ENCODE measurements around the gene MCM9. TPM values are rescaled to one million over a fixed set of nuclear protein-coding genes. Genes with fewer than 3 reads are reported as not detected.

MCM9 gene
- total and polyA plus RNA-seq, 2 of the 13 experiments (the other 11 are each of a cell fraction or from before 2014, with no cell fraction given) = 3.8 to 17.2 TPM

DNA sequence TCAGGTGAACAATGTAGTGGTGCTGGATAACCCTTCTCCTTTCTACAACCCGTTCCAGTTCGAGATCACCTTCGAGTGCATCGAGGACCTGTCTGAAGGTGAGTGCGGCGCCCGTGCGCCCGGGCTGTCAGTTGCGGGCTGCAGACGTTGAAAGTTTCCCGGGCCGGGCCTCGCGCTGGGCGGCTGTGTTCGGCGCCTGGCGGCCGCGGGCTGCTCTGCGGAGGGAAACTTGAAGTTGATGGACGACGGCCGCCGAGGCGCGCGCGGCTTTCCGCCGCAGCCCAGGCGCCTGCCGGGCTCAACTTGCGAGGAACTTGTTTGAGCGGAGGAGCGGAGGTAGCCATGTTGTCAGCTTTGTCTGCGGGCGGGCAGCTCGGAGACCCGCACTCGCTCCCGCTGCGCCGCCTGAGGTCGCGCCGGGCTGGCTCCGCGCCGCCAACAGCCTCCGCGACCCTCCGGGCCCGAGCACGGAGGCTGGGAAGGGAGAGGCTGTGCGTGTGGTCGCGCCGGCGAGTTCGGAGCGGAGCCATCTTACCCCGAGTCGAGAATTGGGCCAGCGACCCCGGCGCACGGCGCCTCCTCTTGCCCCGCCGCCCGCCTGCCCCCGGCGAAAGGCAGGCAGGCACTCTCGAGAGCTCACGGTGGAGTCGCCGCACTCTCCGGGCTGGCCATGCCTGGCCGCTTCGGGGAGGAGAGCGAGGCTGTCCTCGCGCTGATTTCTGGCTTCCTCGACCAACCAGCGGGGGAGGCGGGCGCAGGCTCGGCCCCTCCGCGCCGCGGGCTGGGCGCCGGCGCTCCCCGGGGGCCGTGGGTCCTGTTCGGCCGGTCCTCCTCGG lies 40.3 kb downstream of the MCM9 start (continued):
- TF ChIP-seq, protein P1, sequence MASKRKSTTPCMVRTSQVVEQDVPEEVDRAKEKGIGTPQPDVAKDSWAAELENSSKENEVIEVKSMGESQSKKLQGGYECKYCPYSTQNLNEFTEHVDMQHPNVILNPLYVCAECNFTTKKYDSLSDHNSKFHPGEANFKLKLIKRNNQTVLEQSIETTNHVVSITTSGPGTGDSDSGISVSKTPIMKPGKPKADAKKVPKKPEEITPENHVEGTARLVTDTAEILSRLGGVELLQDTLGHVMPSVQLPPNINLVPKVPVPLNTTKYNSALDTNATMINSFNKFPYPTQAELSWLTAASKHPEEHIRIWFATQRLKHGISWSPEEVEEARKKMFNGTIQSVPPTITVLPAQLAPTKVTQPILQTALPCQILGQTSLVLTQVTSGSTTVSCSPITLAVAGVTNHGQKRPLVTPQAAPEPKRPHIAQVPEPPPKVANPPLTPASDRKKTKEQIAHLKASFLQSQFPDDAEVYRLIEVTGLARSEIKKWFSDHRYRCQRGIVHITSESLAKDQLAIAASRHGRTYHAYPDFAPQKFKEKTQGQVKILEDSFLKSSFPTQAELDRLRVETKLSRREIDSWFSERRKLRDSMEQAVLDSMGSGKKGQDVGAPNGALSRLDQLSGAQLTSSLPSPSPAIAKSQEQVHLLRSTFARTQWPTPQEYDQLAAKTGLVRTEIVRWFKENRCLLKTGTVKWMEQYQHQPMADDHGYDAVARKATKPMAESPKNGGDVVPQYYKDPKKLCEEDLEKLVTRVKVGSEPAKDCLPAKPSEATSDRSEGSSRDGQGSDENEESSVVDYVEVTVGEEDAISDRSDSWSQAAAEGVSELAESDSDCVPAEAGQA (IDR thresholded peaks at IDR 0.05; ENCODE audit: low read depth) = no peak
- TF ChIP-seq, protein P1 (CRISPR knock-in tag; IDR thresholded peaks at IDR 0.05; ENCODE audit: borderline replicate concordance) = no peak
- peak; percentile 64; the same call in 1 of the 2 replicates for TF ChIP-seq ZNF547 (CRISPR knock-in tag; IDR thresholded peaks at IDR 0.05)
- TF ChIP-seq, protein P2, sequence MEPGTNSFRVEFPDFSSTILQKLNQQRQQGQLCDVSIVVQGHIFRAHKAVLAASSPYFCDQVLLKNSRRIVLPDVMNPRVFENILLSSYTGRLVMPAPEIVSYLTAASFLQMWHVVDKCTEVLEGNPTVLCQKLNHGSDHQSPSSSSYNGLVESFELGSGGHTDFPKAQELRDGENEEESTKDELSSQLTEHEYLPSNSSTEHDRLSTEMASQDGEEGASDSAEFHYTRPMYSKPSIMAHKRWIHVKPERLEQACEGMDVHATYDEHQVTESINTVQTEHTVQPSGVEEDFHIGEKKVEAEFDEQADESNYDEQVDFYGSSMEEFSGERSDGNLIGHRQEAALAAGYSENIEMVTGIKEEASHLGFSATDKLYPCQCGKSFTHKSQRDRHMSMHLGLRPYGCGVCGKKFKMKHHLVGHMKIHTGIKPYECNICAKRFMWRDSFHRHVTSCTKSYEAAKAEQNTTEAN (CRISPR knock-in tag; conservative IDR thresholded peaks at IDR 0.05) = no peak; the same call in none of the 2 replicates
- TF ChIP-seq NFKBIZ (CRISPR knock-in tag; IDR thresholded peaks at IDR 0.05) = no peak
- TF ChIP-seq, protein P3, sequence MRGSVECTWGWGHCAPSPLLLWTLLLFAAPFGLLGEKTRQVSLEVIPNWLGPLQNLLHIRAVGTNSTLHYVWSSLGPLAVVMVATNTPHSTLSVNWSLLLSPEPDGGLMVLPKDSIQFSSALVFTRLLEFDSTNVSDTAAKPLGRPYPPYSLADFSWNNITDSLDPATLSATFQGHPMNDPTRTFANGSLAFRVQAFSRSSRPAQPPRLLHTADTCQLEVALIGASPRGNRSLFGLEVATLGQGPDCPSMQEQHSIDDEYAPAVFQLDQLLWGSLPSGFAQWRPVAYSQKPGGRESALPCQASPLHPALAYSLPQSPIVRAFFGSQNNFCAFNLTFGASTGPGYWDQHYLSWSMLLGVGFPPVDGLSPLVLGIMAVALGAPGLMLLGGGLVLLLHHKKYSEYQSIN (CRISPR knock-in tag; IDR thresholded peaks at IDR 0.05; ENCODE audit: borderline replicate concordance) = no peak
- no peak for TF ChIP-seq KDM6A (CRISPR knock-in tag; IDR thresholded peaks at IDR 0.05; ENCODE audit: low read depth)
- TF ChIP-seq SMYD3 (CRISPR knock-in tag; IDR thresholded peaks at IDR 0.05) = no peak
- TF ChIP-seq SATB2 (CRISPR knock-in tag; IDR thresholded peaks at IDR 0.05) = no peak
- TF ChIP-seq EHMT2 (IDR thresholded peaks at IDR 0.05; ENCODE audit: borderline replicate concordance, low read depth, low read length) = no peak
- peak; percentile 78; the same call in 1 of the 2 replicates for TF ChIP-seq ZNF841 (CRISPR knock-in tag; IDR thresholded peaks at IDR 0.05; ENCODE audit: borderline replicate concordance)
- TF ChIP-seq EED (CRISPR knock-in tag; IDR thresholded peaks at IDR 0.05) = 0 out of 2 replicates have a peak, but pooled peaks have one; percentile 28
- TF ChIP-seq, protein P4, sequence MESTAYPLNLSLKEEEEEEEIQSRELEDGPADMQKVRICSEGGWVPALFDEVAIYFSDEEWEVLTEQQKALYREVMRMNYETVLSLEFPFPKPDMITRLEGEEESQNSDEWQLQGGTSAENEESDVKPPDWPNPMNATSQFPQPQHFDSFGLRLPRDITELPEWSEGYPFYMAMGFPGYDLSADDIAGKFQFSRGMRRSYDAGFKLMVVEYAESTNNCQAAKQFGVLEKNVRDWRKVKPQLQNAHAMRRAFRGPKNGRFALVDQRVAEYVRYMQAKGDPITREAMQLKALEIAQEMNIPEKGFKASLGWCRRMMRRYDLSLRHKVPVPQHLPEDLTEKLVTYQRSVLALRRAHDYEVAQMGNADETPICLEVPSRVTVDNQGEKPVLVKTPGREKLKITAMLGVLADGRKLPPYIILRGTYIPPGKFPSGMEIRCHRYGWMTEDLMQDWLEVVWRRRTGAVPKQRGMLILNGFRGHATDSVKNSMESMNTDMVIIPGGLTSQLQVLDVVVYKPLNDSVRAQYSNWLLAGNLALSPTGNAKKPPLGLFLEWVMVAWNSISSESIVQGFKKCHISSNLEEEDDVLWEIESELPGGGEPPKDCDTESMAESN (CRISPR knock-in tag; conservative IDR thresholded peaks at IDR 0.05) = peak; percentile 50; the same call in 1 of the 2 replicates
- no peak for TF ChIP-seq RFX3 (CRISPR knock-in tag; IDR thresholded peaks at IDR 0.05)
- no peak for TF ChIP-seq FOXJ3 (CRISPR knock-in tag; IDR thresholded peaks at IDR 0.05; ENCODE audit: borderline replicate concordance)
- TF ChIP-seq ZMYM4 (CRISPR knock-in tag; IDR thresholded peaks at IDR 0.05) = 0 out of 2 replicates have a peak, but pooled peaks have one; percentile 49
- no peak for TF ChIP-seq ZNF382 (CRISPR knock-in tag; IDR thresholded peaks at IDR 0.05; ENCODE audit: borderline replicate concordance)
- no peak for TF ChIP-seq CBX2 (IDR thresholded peaks at IDR 0.05; ENCODE audit: low read depth, low read length)
- no peak for TF ChIP-seq CBX2 (CRISPR knock-in tag; IDR thresholded peaks at IDR 0.05; ENCODE audit: low read depth)
